Effector CD8-positive, alpha-beta T cell (primary cell): ENCODE measurements around the gene TCTN2.

Experiments
- DNase-seq: peaks from one replicate; lab custom pipeline; 2025; lab: John Stamatoyannopoulos, UW

TCTN2 gene

DNA sequence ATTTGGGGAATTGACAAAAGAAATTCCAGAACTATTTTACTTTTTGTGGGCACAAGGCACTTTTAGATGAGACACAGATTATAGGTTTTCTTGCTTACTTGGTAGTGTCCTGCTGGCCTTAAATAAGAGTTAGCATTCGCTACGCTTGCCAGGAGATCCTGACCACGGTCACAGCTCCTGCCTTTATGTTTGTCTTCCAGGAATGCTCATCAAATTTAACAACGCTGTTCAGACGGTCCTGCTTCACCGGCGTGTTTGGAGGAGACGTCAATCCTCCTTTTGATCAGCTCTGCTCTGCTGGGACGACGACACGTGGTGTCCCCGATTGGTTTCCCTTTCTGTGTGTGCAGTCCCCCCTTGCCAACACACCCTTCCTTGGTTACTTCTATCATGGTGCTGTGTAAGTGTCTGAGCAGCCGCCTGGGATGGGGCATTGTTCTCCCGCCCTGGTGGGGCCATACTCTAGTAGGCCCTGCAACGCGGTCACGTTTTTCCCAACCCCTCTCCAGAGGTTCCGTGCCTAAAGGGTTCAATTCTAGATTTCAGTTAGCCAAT is 15.8 kb downstream of the TCTN2 start:
- DNase-seq: no peak

DNA sequence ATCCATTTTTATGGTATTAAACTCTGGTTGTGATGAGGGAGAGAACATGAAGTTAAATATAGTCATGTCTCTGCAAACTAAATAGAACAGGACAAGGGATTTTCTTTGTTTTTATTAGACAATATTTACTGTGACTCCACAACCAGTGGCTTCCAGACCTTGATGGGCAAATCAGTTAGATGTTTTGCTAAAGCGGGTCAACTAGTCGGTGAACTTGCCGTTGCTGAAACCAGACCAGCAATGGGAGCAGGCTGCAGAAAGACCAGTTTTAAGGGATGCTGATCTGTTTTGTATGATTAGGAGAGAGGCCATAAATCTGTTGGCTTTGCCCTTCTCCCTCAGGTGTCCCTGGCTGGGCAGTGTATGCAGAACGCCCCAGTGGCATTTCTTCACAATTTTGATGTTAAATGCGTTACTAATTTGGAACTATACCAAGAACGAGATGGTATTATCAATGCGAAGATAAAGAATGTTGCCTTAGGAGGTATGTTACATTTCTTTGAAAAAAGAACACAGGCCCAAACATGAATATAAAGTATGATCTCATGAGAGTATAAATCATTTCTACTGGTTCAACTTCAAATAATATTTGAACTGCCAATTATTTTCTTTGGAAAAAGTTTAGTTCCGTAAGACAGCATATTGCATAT is 19.4 kb downstream of the TCTN2 start:
- no peak for DNase-seq

DNA sequence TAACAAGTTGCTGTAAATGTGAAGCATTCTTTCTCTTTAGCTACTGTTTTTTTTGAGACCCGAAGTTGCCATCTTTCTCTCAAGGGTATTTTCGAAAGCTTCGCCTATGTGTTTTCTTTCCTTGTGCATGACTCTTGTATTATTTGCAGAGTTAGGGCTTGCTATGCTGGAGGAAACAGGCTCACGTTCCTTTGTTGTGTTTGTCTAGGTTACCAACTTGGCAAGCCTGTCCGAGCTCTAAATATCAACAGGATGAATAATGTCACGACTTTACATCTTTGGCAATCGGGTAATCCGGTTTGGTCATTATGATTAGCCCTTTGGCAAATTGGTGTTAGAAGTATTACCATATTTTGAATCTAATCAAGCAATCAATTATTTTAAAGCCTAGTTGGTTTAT is 25.3 kb downstream of the TCTN2 start:
- no peak for DNase-seq

DNA sequence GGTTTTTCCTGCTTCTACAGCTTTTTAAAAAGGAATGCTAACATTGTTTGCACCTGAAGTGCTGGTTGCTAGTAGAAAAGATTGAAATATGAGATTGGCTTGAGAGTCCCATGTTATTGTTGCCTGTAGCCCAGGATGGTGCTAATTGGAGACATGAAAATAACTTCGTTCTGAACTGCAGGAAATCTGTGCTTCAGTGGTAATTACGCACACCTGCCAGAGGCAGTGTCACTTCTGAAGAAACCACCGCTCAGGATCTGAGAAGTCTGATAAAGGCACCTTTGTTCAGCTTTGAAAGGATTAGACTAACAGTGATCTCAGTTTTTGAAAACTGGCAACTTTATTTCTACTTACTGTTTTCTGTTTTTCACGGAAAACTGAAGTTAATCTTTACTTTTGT is 25.7 kb downstream of the TCTN2 start:
- no peak for DNase-seq

DNA sequence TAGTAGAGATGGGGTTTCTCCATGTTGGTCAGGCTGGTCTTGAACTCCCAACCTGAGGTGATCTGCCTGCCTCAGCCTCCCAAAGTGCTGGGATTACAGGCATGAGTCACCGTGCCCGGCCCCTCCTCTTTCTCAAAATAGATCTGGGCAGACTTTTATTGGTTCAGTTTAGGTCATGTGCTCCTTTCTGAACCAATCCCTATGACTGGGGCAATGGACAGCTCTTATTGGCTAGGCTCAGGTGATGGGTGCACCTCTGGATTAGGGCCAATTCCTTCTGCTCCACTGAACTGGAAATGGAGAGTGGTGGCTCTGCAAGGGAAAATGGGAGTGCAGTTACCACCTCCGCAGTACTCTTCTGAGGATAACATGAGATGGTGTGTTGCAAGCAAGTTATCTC is 35.0 kb downstream of the TCTN2 start:
- no peak for DNase-seq

DNA sequence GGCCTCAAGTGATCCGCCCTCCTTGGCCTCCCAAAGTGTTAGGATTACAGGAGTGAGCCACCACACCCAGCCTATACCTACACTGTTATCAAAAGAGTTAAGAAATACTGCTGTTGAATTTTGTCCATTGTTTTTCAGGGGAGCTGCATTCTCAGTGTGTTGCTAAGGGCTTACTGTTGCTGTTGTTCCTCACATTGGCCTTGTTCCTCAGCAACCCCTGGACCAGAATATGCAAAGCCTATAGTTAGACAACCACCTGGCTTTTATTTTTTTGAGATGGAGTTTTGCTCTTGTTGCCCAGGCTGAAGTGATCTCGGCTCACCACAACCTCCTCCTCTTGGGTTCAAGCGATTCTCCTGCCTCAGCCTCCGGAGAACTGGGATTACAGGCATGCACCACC is 36.6 kb downstream of the TCTN2 start:
- DNase-seq: no peak

DNA sequence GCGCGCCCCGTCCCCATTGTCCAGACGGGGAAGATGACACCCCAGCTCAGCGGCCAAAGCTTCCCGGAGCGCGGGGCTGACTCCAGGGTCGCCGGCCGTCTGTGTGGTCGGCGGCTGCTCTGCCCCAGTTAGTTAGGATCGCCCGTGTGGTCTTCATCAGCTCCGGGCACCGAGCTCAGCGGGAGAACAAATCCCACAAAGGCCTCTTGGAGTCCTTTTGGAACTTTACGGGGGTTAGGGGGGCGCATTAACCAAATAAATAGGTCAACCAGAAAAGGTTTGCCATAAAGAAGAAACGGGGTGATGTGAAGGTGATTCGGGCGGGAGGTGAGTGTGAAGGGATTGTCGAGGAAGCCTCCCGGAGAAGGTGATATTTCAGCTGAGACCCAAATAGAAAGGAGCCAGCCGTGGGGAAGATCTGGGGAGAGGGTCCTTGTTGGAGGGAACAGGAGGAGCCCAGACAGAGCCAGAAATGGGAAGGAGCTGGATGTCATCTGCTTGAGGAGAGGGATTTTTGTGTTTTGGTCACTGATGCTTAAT is 41.9 kb downstream of the TCTN2 start:
- DNase-seq: no peak

DNA sequence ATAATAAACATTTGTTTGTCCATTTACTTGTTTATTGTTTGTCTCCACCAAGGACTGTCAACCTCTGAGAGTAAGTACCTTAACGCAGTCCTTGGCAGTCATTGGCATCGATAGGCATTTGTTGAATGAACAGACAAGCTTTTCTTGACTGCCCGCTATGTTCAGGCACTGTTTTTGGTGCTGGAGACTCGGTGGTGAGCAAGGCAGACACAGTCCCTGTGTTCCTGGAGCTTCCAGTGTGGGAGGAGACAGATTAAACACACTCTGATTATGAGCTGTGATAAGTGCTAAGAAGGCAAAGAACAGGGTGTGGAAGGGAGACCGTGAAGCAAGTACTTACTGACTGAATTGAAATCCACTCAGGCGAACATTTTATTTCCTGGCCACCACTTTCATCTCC is 42.5 kb downstream of the TCTN2 start:
- no peak for DNase-seq

DNA sequence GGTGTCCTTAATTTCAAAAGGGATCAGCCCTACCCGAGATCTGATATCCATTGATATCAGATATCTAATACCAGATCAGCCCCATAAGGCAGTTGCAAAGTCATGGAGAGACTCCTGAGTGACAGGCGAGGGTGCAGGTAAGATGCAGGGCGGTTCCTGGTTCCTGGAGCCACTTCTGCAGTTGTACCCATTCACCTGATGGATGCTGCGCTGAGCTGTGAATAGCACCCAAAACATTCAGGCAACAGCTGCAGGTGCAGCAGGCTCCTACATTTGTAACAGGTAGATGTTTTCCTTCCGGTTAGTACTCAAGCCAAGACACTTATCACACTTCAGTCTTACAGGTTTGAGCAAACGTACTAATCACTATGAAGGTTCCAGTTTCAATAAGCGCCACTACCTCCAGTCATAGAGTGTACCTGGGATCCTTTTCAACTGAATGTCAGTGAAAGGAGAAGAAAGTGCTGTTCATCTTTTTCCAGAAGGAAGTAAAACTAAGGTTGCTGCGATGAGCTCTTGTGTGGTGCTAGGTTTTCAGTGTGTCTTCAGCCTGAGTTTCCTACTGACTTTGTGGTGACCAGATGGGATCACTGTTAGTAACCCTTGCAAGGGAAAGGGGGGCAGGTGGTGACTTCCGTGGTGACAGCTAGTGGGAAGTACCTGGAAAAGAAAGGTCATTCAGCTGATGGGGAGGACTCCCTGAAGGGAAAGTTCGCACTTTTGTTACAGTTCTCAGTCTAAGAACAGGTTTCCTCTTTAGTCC is 43.1 kb downstream of the TCTN2 start:
- no peak for DNase-seq

DNA sequence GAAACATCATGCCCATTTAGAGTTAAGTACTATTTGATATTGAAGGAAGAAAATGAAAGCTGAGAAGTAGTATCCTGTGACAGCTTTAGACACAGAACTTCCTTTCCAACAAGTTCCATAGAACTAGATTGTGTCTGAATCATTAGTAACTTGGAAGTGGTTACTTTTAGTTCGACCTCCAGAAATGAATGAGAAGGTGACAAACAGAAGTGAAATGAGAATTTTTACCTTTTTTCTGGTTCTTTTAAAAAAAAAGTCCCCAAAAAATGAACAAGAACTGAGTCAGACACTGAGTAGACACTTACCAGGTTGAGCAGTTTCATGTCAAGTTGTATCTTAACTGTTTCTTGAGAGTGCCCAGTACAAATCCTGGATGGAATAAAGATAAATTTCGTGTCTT is 44.3 kb downstream of the TCTN2 start:
- no peak for DNase-seq

DNA sequence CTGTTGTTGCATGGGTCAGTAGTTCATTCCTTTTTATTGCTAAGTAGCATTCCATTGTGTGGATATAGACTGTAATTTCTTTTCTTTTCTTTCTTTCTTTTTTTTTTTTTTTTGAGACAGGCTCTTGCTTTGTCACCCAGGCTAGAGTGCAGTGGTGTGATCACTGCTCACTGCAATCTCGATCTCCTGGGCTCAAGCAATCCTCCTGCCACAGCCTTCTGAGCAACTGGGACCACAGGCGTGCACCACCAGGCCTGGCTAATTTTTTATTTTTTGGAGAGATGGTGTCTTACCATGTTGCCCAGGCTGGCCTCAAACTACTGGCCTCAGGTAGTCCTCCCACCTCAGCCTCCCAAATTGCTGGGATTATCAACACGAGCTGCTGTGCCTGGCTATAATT is 46.4 kb downstream of the TCTN2 start:
- DNase-seq: no peak

DNA sequence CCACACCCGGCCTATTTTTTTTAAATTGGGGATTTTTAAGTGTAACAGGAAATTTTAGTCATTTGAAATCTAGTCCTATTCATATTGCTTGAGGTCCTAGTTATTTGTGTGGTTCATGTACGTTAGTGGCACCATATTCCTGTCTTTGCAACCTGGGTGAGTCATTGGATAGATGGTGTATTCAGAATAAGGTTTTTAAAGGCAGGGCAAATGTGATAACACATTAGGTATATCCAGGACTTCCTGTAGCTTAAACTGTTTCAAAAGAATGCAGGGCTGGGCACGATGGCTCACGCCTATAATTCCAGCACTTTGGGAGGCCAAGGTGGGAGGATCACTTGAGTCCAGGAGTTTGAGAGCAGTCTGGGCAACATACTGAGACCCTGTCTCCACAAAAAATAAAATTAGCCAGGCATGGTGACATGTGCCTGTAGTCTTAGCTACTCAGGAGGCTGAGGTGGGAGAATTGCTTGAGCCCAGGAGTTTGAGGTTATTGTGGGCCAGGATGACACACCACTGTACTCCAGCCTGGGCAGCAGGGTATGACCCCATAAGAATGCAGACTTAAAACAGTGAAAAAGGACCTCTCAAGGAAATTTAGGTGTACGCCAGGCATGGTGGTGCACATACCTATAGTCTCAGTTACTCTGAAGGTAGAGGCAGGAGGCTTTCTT is 49.4 kb downstream of the TCTN2 start:
- DNase-seq: no peak

DNA sequence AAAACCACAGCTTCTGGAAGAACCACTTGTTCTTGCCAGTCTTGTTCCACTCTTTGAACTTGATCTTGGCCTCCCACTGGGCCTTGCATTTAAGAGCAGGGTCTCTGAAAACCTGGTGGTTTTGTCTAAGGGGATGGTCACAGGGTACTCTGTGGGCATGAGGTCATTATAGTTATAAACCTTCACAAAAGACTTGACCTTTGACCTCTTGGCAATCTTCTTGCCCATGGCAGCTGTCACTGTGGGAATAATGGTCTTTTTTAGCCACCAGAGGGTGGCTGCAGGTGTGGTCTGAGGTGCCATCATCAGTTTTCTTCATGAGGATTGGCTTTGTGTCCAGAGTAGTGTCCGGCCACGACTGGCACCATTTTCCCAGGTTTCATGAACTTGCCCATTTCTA is 50.3 kb downstream of the TCTN2 start:
- no peak for DNase-seq

DNA sequence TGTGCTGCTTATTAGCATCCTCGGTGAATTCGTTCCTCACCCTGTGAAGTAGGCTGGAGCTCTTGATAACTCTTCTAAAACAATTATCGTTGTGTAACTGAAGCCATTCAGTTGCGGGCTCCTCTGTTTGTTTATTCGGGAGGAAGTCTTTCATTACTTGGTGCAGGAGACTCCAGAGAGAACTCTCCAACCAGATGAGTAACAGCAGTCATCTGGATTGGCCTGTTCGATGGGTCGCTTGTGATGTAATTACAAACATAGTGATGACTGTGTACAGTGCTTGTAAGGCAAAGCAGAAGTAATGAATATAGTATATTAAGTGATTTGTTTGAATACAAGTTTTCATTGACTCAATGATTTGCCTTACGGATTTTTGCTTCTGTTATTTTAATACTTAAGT is 52.1 kb downstream of the TCTN2 start:
- no peak for DNase-seq

DNA sequence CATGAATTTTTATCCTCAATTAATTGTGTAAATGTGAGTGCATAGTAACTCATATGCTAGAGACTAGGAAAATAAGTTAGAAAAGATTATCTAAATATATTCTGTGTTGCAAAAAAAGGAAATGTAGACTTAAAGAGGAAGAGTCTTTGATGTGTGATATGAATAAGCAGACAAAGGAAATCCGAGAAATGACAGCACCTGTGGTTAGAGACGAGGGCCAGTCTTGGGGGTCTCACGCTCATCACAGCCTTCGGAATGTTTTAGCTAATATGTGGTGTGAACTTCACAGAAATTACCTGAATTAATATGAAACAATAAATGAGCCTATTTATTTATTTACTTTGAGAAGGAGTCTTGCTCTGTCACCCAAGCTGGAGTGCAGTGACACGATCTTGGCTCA is 52.9 kb downstream of the TCTN2 start:
- DNase-seq: no peak

DNA sequence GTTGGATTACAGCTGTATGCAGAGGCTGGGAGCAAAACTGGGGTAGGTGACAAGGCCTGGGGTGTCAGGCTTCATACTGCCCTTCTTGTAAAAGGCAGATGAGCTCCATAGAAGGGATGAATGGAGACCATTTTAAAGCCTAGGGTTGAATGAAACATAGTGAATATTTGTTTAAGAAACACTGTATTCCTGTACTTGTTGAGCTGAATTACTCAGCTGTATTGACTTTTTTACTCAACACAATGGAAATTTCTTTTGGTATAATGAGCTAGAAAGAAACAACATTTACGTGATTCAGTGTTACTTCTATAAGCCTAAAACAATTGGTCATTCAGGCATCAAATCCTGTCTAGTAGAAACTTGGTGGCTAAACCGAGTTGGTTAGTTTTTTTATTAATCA is 55.3 kb downstream of the TCTN2 start:
- no peak for DNase-seq

DNA sequence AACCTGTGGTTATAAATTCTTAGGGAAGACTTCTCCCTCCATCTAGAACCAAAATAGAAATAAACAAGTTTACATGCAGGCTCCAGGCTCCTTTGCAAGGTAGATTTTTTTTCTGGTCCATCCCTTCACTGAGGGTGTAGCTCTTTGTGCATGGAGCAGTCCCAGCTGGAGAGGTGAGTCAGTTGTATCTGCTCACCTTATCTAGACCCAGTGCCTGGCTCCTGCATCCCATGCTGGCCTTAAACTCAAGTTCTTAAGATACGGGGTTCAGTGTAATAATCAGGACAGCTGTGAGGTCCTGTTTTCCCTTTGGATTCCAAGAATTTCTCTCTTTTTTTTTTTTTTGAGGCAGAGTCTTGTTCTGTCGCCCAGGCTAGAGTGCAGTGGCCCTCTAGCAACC is 56.0 kb downstream of the TCTN2 start:
- no peak for DNase-seq

DNA sequence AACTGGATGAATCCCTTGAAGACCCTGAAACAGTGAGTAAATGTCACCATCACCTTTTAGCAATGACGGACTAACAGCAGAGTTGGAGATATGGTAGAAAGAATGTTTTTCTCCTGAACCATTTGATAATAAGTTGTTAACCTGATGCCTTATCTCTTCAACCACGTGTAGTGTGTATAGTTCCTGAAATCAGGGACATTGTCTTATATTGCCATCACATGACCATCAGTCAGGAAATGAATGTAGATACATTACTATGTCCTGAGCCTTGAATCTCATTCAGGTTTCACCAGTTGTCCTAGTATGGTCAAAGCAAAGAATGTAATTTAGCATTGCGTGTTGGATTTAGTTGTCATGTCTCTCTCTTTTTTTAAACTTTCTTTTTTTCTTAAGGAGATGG is 57.0 kb downstream of the TCTN2 start:
- DNase-seq: no peak

DNA sequence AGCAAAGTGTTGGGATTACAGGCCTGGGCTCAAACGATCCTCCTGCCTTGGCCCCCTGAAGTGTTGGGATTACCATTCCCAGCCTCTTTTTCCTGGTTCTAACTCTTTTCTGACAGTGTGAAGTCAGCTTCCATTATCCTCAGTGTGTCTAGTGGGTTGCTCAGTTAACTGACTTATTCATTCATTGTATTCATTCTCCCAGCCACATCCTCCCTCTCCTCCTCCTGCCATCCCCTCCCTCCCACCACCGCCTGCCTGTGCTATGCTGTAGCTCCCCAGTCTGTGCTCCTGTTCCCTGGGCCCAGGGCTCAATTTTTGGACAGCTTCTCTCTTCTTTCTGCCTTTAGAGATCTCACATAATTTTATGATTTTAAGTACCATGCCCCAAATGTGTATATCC is 60.7 kb downstream of the TCTN2 start:
- DNase-seq: no peak

DNA sequence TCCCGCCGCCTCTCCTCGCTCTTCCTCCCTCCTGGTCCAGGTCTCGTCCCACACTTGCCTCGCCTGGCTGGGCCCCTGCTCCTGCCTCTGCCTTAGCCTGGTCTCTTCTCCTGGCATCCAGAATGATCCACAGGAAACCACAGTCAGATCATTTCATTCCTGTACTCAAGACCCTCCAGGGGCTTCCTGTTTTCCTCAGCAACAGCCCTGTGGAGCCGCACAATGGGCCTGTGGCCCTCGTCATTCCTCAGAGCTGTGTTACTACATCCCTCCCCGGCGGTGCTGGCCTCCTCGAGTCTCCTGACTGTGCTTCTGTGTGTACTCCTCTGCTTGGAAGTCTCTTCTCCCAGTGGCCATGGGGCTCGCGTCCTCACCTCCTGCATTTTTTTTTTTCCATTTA is 61.3 kb downstream of the TCTN2 start:
- no peak for DNase-seq

DNA sequence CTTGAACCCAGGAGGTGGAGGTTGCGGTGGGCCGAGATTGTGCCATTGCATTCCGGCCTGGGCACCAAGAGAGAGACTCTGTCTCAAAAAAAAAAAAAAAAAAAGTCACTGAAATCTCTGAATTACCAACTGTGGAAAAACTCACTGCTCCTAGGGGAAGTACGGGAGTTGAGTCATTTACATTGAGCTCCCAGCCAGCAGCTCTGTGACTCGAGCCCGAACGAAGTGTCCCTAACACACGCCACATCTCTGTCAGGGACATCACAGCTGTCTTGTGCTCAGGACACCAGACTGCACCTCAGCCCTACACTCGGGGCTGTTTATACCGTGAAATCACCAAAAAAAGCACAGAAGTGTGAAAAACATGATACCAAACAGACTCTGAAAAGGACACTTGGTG is 62.3 kb downstream of the TCTN2 start:
- DNase-seq: no peak

DNA sequence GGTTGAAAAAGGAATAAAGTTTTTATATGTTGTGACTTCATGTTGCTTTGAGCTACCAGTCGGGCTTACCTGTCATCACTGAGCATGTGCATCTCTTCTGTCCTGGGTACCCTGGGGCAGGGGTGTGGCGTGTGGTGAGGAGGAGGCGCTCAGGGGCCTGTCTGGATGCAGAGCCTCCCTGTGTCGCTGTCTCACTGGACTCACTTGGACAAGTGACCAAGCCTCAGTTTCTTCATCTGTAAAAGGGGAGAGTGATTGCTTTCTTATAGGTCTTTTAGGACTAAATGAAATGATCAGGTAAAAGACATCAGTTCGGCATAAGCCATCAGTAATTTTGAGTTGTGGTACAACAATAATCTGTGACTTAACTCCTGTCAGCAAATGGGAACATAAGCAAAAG is 63.4 kb downstream of the TCTN2 start:
- no peak for DNase-seq
